HCT116 (cell line): Measurements from ENCODE around the gene ADGRG6. TPM values are rescaled to one million over a fixed set of nuclear protein-coding genes. Genes with fewer than 3 reads are reported as not detected.

ENCODE experiments used
- ATAC-seq: fragments of 200-7000 bp; cut with Tn5 transposase; 2 replicates; pipeline ENCODE4 v1.9.1; 2020; ENCODE audit warnings: mild to moderate bottlenecking, moderate library complexity
- BruUV-seq: library from RNA; stranded (reverse); fragments of 400-500 nt; replicated peaks from 2 replicates; lab custom pipeline; 2021; lab: Mats Ljungman, UMichigan
- CTCF ChIA-PET: fragments of 300-600 bp; sonication (Branson Sonifier 250); formaldehyde crosslinking; loops from one replicate; lab custom pipeline; 2021; ENCODE audit warnings: antibody characterized with exemption; lab: Charles Lee
- POLR2A ChIA-PET: fragments of 300-600, 350-600 bp; sonication (Branson Sonifier 250); formaldehyde crosslinking; loops from one replicate; lab custom pipeline; 2021; ENCODE audit warnings: antibody characterized with exemption; lab: Charles Lee
- RAD21 ChIA-PET, 2 experiments: fragments of 300-600 bp; sonication (Branson Sonifier 250); formaldehyde crosslinking; loops; one replicate each; lab custom pipeline; 2023; ENCODE audit warnings: low total read pairs in 2 of 2; ENCODE audit not compliant: uncharacterized antibody in 2 of 2, unreplicated experiment in 2 of 2, low non-redundant PET in 1 of 2; lab: Charles Lee
- DNase-seq: peaks from one replicate; pipeline ENCODE4 v3.0.0-alpha.2; 2010; ENCODE audit warnings: low read depth, low spot score
- H2AFZ ChIP-seq: fragments of 200-600 bp; shearing (Covaris generic), sonication (generic); 2 replicates; pipeline ENCODE4 v1.6.1; 2017; ENCODE audit warnings: low read depth, mixed run types, mixed read lengths, antibody characterized with exemption, low read length; ENCODE audit not compliant: poor library complexity, severe bottlenecking
- H3K27ac ChIP-seq: 2 replicates; pipeline ENCODE4 v1.5.1; 2012; ENCODE audit warnings: low read depth, low read length
- H3K27me3 ChIP-seq: fragments of 200-600 bp; sonication (generic); 2 replicates; pipeline ENCODE4 v1.6.1; 2016; ENCODE audit warnings: mixed run types, low read length, mixed read lengths; ENCODE audit not compliant: insufficient read depth
- H3K36me3 ChIP-seq, 2 experiments: fragments of 200-500 bp in 1 of 2; fragments of 200-600 bp in 1 of 2; sonication (Bioruptor generic) in 1 of 2; sonication (generic) in 1 of 2; 2 replicates each; pipeline versions ENCODE4 v1.5.1 to v1.6.1; 2014 to 2016; ENCODE audit warnings: low read length in 2 of 2, inconsistent platforms in 1 of 2, mixed read lengths in 1 of 2, mixed run types in 1 of 2; ENCODE audit not compliant: insufficient read depth in 2 of 2, control insufficient read depth in 1 of 2
- H3K4me1 ChIP-seq, 2 experiments: fragments of 200-600 bp in 1 of 2; sonication (generic) in 1 of 2; 2 replicates each; pipeline versions ENCODE4 v1.5.1 to v1.6.1; 2012 to 2017; ENCODE audit warnings: low read length in 2 of 2, inconsistent platforms in 1 of 2, mild to moderate bottlenecking in 1 of 2, mixed read lengths in 1 of 2, mixed run types in 1 of 2, moderate library complexity in 1 of 2; ENCODE audit not compliant: insufficient read depth in 2 of 2, control insufficient read depth in 1 of 2
- H3K4me2 ChIP-seq: fragments of 200-600 bp; sonication (generic); 2 replicates; pipeline ENCODE4 v1.6.1; 2017; ENCODE audit warnings: mixed run types, low read length, mixed read lengths
- H3K4me3 ChIP-seq, 2 experiments: fragments of 200-600 bp in 1 of 2; sonication (generic) in 1 of 2; replicated peaks in 1 of 2; 2 replicates each; pipeline ENCODE4 v1.5.1; 2011 to 2016; ENCODE audit warnings: low read length in 2 of 2, control low read depth in 1 of 2, low read depth in 1 of 2, mild to moderate bottlenecking in 1 of 2, mixed read lengths in 1 of 2, mixed run types in 1 of 2
- H3K79me2 ChIP-seq: fragments of 200-600 bp; sonication (generic); 2 replicates; pipeline ENCODE4 v1.6.1; 2017; ENCODE audit warnings: mild to moderate bottlenecking, mixed run types, low read length, moderate library complexity, mixed read lengths; ENCODE audit not compliant: insufficient read depth
- H3K9ac ChIP-seq: fragments of 200-600 bp; sonication (generic); 2 replicates; pipeline ENCODE4 v1.6.1; 2016; ENCODE audit warnings: low read length, mixed read lengths
- H3K9me2 ChIP-seq: fragments of 200-600 bp; sonication (generic), shearing (Covaris generic); 2 replicates; pipeline ENCODE4 v1.6.1; 2017; ENCODE audit warnings: mixed run types, mild to moderate bottlenecking, moderate library complexity; ENCODE audit not compliant: insufficient read depth
- H3K9me3 ChIP-seq, 2 experiments: fragments of 200-500 bp in 1 of 2; fragments of 200-600 bp in 1 of 2; sonication (Bioruptor generic) in 1 of 2; sonication (generic) in 1 of 2; 2 replicates each; pipeline ENCODE4 v1.6.1; 2014 to 2017; ENCODE audit warnings: low read length in 2 of 2, mixed read lengths in 2 of 2, inconsistent platforms in 1 of 2, low read depth in 1 of 2, mild to moderate bottlenecking in 1 of 2, mixed run types in 1 of 2, moderate library complexity in 1 of 2; ENCODE audit not compliant: control insufficient read depth in 1 of 2, insufficient read depth in 1 of 2
- H4K20me1 ChIP-seq: fragments of 200-600 bp; sonication (generic), shearing (Covaris generic); 2 replicates; pipeline ENCODE4 v1.6.1; 2017; ENCODE audit warnings: mixed run types, mild to moderate bottlenecking, moderate library complexity; ENCODE audit not compliant: insufficient read depth
- CBX3 ChIP-seq: IDR thresholded peaks from 2 replicates; pipeline ENCODE4 v1.6.1; 2012; ENCODE audit warnings: low read depth
- CEBPB ChIP-seq: IDR thresholded peaks from 2 replicates; pipeline ENCODE4 v1.6.1; 2012; ENCODE audit warnings: low read depth
- EGR1 ChIP-seq: IDR thresholded peaks from 2 replicates; pipeline ENCODE4 v1.6.1; 2012; ENCODE audit warnings: low read depth
- ELF1 ChIP-seq: IDR thresholded peaks from 2 replicates; pipeline ENCODE4 v1.6.1; 2012; ENCODE audit warnings: low read depth, borderline replicate concordance
- EZH2phosphoT487 ChIP-seq: fragments of 200-600 bp; IDR thresholded peaks from 2 replicates; pipeline ENCODE4 v1.6.1; 2018; ENCODE audit warnings: antibody characterized with exemption, borderline replicate concordance
- FOSL1 ChIP-seq: IDR thresholded peaks from 2 replicates; pipeline ENCODE4 v1.6.1; 2012; ENCODE audit warnings: low read depth
- JUND ChIP-seq: IDR thresholded peaks from 2 replicates; pipeline ENCODE4 v1.6.1; 2012
- MAX ChIP-seq: IDR thresholded peaks from 2 replicates; pipeline ENCODE4 v1.6.1; 2012
- POLR2A ChIP-seq: IDR thresholded peaks from 2 replicates; pipeline ENCODE4 v1.7.0; 2011; ENCODE audit warnings: borderline replicate concordance; ENCODE audit not compliant: insufficient read depth, insufficient read length; ENCODE audit errors: extremely low read depth
- RAD21 ChIP-seq: IDR thresholded peaks from 2 replicates; pipeline ENCODE4 v1.6.1; 2012; ENCODE audit warnings: low read depth, mild to moderate bottlenecking
- SP1 ChIP-seq: IDR thresholded peaks from 2 replicates; pipeline ENCODE4 v1.6.1; 2012; ENCODE audit warnings: low read depth
- SRF ChIP-seq: IDR thresholded peaks from 2 replicates; pipeline ENCODE4 v1.6.1; 2012; ENCODE audit warnings: low read depth
- YY1 ChIP-seq: IDR thresholded peaks from 2 replicates; pipeline ENCODE4 v1.6.1; 2011; ENCODE audit warnings: low read length, low read depth, moderate library complexity, mild to moderate bottlenecking; ENCODE audit not compliant: insufficient replicate concordance; ENCODE audit errors: extremely low read depth
- ZFX ChIP-seq: fragments of 450-650 bp; IDR thresholded peaks from 2 replicates; pipeline ENCODE4 v1.6.1; 2017
- ZNF274 ChIP-seq: fragments of 200-500 bp; sonication (Bioruptor generic); IDR thresholded peaks from 2 replicates; pipeline ENCODE4 v1.6.1; 2014; ENCODE audit warnings: mild to moderate bottlenecking, low read depth, low read length, inconsistent platforms
- intact Hi-C: fragments of 100-400 bp; cut with micrococcal nuclease; formaldehyde crosslinking; loops from 2 replicates; pipeline ENCODE4 v1.10.0; 2022
- total RNA-seq: library from RNA; stranded (reverse); gene quantifications from one replicate; pipeline ENCODE4 v1.2.1, GENCODE V29; 2021; ENCODE audit not compliant: unreplicated experiment
- TF ChIP-seq, protein P1 (sequence below): IDR thresholded peaks from 2 replicates; pipeline ENCODE4 v1.6.1; 2011; ENCODE audit warnings: mild to moderate bottlenecking, low read length, moderate library complexity; ENCODE audit not compliant: insufficient replicate concordance; ENCODE audit errors: extremely low read depth
- TF ChIP-seq, protein P2 (sequence below), 3 experiments: fragments of 200-600 bp in 1 of 3; sonication (generic) in 1 of 3; IDR thresholded peaks in 2 of 3; conservative IDR thresholded peaks in 1 of 3; 2 replicates each; pipeline ENCODE4 v1.5.1; 2012 to 2017; ENCODE audit warnings: low read depth in 2 of 3, low read length in 2 of 3, antibody characterized with exemption in 1 of 3, borderline replicate concordance in 1 of 3, control low read depth in 1 of 3, mild to moderate bottlenecking in 1 of 3, mixed read lengths in 1 of 3, mixed run types in 1 of 3, moderate library complexity in 1 of 3; ENCODE audit not compliant: insufficient read depth in 1 of 3
- TF ChIP-seq, protein P3 (sequence below): IDR thresholded peaks from 2 replicates; pipeline ENCODE4 v1.6.1; 2012; ENCODE audit warnings: low read depth
- TF ChIP-seq, protein P4 (sequence below): IDR thresholded peaks from 2 replicates; pipeline ENCODE4 v1.6.1; 2012

ADGRG6 gene
- total RNA-seq, 1 experiment from 2014 or later: 67.9 TPM

GRCh38 chr6:142374965-142375733, 73.3 kb downstream of the ADGRG6 start:
- Histone ChIP-seq H3K4me2 (peak overlapping the region; percentile 72), H3K9me2 (no peaks in the 10 kb centered on the region), H3K4me3 (peak overlapping the region in 1 of 2 experiments; percentile 37; a peak in 2 of 4 replicates), H3K9me3 (no peaks in the 10 kb centered on the region), H4K20me1 (no peaks in the 10 kb centered on the region), H2AFZ (no peak overlapping the region), H3K27me3 (no peaks in the 10 kb centered on the region), H3K36me3 (no peaks in the 10 kb centered on the region), H3K4me1 (peaks cover 81 to 84% of the 10 kb centered on the region in 2 experiments), H3K9ac (peak overlapping the region; percentile 52), H3K27ac (peak overlapping the region; percentile 92), H3K79me2 (peaks cover 67% of the 10 kb centered on the region)
- DNase-seq (peak; percentile 85), ATAC-seq (peak; percentile 61)
- ChIA-PET CTCF (interaction anchor here (1.0 kb wide), 1 partner anchor 12 kb away, joined by 4 read pairs; no protein-coding TSS in a partner anchor), RAD21 (no interaction called here), POLR2A (no interaction called here)
- intact Hi-C loops: loop anchor here (1.0 kb wide), 1 partner anchor 73 kb away; the partner anchor contains the start of gene ADGRG6
- BruUV-seq: no TSS peak
- TF ChIP-seq RAD21: peak; percentile 12; the same call in 1 of the 2 replicates
- TF ChIP-seq FOSL1: peak; percentile 79
- peak; percentile 91 for TF ChIP-seq SP1
- TF ChIP-seq ZNF274: no peak
- peak; percentile 57 for TF ChIP-seq SRF
- TF ChIP-seq JUND: peak; percentile 86
- TF ChIP-seq ZFX: no peak
- TF ChIP-seq, protein P1, sequence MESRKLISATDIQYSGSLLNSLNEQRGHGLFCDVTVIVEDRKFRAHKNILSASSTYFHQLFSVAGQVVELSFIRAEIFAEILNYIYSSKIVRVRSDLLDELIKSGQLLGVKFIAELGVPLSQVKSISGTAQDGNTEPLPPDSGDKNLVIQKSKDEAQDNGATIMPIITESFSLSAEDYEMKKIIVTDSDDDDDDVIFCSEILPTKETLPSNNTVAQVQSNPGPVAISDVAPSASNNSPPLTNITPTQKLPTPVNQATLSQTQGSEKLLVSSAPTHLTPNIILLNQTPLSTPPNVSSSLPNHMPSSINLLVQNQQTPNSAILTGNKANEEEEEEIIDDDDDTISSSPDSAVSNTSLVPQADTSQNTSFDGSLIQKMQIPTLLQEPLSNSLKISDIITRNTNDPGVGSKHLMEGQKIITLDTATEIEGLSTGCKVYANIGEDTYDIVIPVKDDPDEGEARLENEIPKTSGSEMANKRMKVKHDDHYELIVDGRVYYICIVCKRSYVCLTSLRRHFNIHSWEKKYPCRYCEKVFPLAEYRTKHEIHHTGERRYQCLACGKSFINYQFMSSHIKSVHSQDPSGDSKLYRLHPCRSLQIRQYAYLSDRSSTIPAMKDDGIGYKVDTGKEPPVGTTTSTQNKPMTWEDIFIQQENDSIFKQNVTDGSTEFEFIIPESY: peak; percentile 51
- TF ChIP-seq CEBPB: peak; percentile 75
- TF ChIP-seq EGR1: 0 out of 2 replicates have a peak, but pooled peaks have one; percentile 33
- peak; percentile 30; the same call in 1 of the 2 replicates for TF ChIP-seq ELF1
- TF ChIP-seq YY1: no peak
- TF ChIP-seq, protein P2, sequence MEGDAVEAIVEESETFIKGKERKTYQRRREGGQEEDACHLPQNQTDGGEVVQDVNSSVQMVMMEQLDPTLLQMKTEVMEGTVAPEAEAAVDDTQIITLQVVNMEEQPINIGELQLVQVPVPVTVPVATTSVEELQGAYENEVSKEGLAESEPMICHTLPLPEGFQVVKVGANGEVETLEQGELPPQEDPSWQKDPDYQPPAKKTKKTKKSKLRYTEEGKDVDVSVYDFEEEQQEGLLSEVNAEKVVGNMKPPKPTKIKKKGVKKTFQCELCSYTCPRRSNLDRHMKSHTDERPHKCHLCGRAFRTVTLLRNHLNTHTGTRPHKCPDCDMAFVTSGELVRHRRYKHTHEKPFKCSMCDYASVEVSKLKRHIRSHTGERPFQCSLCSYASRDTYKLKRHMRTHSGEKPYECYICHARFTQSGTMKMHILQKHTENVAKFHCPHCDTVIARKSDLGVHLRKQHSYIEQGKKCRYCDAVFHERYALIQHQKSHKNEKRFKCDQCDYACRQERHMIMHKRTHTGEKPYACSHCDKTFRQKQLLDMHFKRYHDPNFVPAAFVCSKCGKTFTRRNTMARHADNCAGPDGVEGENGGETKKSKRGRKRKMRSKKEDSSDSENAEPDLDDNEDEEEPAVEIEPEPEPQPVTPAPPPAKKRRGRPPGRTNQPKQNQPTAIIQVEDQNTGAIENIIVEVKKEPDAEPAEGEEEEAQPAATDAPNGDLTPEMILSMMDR (IDR thresholded peaks at IDR 0.05 in 2 of 3, conservative IDR thresholded peaks at IDR 0.05 in 1 of 3; ENCODE audit: borderline replicate concordance in 1 of 3, insufficient read depth in 1 of 3, low read depth in 2 of 3, low read length in 2 of 3): no peak
- TF ChIP-seq, protein P3, sequence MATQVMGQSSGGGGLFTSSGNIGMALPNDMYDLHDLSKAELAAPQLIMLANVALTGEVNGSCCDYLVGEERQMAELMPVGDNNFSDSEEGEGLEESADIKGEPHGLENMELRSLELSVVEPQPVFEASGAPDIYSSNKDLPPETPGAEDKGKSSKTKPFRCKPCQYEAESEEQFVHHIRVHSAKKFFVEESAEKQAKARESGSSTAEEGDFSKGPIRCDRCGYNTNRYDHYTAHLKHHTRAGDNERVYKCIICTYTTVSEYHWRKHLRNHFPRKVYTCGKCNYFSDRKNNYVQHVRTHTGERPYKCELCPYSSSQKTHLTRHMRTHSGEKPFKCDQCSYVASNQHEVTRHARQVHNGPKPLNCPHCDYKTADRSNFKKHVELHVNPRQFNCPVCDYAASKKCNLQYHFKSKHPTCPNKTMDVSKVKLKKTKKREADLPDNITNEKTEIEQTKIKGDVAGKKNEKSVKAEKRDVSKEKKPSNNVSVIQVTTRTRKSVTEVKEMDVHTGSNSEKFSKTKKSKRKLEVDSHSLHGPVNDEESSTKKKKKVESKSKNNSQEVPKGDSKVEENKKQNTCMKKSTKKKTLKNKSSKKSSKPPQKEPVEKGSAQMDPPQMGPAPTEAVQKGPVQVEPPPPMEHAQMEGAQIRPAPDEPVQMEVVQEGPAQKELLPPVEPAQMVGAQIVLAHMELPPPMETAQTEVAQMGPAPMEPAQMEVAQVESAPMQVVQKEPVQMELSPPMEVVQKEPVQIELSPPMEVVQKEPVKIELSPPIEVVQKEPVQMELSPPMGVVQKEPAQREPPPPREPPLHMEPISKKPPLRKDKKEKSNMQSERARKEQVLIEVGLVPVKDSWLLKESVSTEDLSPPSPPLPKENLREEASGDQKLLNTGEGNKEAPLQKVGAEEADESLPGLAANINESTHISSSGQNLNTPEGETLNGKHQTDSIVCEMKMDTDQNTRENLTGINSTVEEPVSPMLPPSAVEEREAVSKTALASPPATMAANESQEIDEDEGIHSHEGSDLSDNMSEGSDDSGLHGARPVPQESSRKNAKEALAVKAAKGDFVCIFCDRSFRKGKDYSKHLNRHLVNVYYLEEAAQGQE: no peak
- no peak for TF ChIP-seq EZH2phosphoT487
- TF ChIP-seq, protein P4, sequence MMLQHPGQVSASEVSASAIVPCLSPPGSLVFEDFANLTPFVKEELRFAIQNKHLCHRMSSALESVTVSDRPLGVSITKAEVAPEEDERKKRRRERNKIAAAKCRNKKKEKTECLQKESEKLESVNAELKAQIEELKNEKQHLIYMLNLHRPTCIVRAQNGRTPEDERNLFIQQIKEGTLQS: peak; percentile 44; the same call in 1 of the 2 replicates
- no peak for TF ChIP-seq POLR2A
- peak; percentile 83; the same call in 1 of the 2 replicates for TF ChIP-seq CBX3
- TF ChIP-seq MAX: peak; percentile 41
